Measurements from ENCODE around the gene SERPINA9.
"Not testable (repeated sequence)": the region's sequence is repeated elsewhere in the genome, so short reads cannot be mapped to it uniquely, and the experiment has no call there.

Gene SERPINA9

GRCh38 chr14:94427016-94427613 lies 48.9 kb downstream of the SERPINA9 start:
- no peak for DNase-seq

DNA sequence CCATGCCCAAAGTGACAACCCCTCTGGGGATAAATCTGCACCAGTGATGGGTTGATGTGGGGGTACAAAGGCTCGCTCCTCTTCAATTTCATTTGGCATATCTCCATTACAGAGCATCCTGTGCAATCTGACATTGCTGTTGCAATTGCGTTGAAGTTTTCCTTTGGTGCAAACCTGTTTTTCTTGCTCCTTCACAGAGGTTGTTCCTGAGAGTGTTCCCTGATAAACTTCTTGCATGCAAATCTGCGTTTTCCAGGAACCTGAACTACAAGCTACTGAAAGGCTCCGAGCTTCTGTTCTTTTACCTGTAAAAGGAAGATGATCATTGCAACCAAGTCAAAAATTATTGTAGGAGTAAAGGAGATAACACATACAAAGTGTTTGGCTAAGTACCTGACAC lies 49.5 kb downstream of the SERPINA9 start:
- no peak for DNase-seq

DNA sequence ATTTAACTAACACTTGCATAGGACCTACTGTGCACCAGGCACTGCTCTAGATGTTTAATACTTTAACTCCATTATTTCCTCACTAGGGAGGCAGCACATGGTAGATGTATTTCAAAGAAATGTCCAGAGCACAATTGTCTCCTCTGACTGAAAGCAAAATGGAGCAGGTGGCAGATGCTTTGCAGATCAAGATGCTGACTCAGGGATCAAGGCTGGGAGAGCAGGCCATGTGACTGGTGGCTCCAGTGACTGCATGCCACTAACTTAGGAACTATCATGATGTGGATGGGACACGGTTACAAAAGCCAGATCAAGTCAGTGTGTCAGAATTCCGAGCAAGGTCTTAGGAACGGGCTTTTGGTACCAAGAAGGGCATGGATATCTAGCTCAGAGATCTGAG lies 51.6 kb downstream of the SERPINA9 start:
- DNase-seq, result no peak

- DNase-seq, result peak in 40 of 51 donors; percentile 1 to 70 (median 22)
These were observed 52.4 kb downstream of the SERPINA9 start for GRCh38 chr14:94423453-94424056.

GRCh38 chr14:94421316-94421715 lies 54.7 kb downstream of the SERPINA9 start:
- DNase-seq, result no peak

DNA sequence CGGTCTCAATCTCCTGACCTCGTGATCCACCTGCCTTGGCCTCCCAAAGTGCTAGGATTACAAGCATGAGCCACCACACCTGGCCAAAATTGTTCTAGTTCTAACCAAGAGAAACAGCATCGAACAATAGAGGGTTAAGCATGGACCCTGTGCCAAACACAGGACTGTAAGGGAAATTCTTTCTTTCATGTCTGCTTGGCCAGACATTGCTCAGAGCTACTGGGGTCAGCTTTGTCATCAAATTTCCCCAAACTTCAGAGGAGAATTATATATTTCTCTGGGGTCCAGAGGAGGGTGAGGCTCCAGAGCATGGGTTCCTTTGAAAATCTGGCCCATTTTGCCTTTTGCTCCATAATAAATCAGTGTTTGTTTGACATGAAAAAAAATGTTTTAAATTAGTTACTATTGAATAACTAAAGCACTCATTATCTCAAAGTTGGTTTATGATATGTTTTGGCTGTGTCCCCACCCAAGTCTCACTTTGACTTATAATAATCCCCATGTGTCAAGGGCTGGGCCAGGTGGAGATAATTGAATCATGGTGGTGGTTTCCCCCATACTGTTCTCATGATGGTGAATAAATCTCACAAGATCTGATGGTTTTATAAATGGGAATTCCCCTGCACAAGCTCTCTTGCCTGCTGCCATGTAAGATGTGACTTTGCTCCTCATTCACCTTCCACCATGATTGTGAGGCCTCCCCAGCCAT lies 58.3 kb downstream of the SERPINA9 start:
- DNase-seq, result not testable (repeated sequence)

All from hypothalamus (tissue), 51 donors.